ENCODE measurements around the gene OR4B1.

OR4B1 gene

DNA sequence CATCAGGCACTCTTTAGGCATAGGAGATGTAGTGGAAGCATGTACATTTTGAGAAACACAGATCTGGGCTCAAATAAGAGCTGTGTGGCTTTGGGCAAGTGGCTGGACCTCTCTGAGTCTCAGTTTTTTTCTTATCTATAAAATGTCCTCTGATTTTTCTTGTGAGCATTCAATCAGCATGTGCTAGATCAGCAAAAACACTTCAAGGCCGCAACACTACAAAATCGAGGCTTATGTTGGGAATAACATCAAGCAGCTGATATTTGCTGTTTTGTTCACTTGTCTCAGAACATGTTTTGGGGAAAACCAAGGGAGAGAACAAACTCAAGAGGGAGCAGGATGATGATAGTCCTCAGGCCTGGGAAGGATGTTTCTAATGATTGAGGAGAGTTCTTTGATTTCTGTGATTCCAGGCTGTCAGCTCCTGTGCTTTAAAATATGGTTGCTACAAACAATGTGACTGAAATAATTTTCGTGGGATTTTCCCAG lies 46.9 kb downstream of the OR4B1 start, which contains the start of gene OR4X1:
OR4X1 (plus strand) TSS at position 439 of the 489 bp plus-strand sequence; CDS start at position 439, 0 bp downstream.
- DNase-seq, result no peak
